B cell (primary cell): ENCODE data around the gene PIGZ.

Experiments
- CTCF ChIP-seq: fragments of 200-600 bp; IDR thresholded peaks from one replicate; pipeline ENCODE4 v1.8.0; 2022; ENCODE audit warnings: antibody characterized with exemption, mild to moderate bottlenecking
- EZH2 ChIP-seq: IDR thresholded peaks from 2 replicates; pipeline ENCODE4 v1.6.1; 2012; ENCODE audit warnings: borderline replicate concordance, low read depth, mild to moderate bottlenecking, moderate library complexity, low read length; ENCODE audit not compliant: insufficient read depth, poor library complexity, severe bottlenecking

DNA sequence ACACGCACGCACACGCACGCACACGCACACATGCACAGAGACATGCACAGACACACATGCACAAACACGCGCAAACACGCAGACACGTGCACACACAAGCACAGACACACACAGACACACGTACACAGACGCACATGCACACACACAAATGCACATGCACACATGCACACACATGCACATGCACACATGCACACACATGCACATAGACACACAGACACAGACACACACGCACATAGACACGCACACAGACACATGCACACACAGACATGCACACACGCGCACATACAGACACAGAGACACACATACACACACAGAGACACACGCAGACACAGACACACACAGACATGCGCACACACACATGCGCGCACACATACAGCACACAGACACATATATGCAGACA lies 26.4 kb upstream of the PIGZ start:
- TF ChIP-seq CTCF (no peak), EZH2 (no peak)
